GM19468 (cell line): ENCODE measurements around the gene PCBP4.
"Not testable (repeated sequence)": the region's sequence is repeated elsewhere in the genome, so short reads cannot be mapped to it uniquely, and the experiment has no call there.

Experiments
- ATAC-seq: cut with Tn5 transposase; IDR thresholded peaks from one replicate; pipeline ENCODE4 v1.9.1; 2021; ENCODE audit warnings: mild to moderate bottlenecking, moderate library complexity, moderate number of reproducible peaks; ENCODE audit not compliant: unreplicated experiment; ENCODE audit errors: extremely low read depth

PCBP4 gene

GRCh38 chr3:51995346-51996163, 28.3 kb upstream of the PCBP4 start, which contains the start of gene RPL29:
Gene RPL29, minus strand, starts transcription at chr3:51995895. Its CDS starts 434 bp downstream, at chr3:51995461.
- no peak for ATAC-seq

- no peak for ATAC-seq
Observed at GRCh38 chr3:51994530-51994929, 27.3 kb upstream of the PCBP4 start.

GRCh38 chr3:51993657-51994056, 26.4 kb upstream of the PCBP4 start:
- ATAC-seq = not testable (repeated sequence)

DNA sequence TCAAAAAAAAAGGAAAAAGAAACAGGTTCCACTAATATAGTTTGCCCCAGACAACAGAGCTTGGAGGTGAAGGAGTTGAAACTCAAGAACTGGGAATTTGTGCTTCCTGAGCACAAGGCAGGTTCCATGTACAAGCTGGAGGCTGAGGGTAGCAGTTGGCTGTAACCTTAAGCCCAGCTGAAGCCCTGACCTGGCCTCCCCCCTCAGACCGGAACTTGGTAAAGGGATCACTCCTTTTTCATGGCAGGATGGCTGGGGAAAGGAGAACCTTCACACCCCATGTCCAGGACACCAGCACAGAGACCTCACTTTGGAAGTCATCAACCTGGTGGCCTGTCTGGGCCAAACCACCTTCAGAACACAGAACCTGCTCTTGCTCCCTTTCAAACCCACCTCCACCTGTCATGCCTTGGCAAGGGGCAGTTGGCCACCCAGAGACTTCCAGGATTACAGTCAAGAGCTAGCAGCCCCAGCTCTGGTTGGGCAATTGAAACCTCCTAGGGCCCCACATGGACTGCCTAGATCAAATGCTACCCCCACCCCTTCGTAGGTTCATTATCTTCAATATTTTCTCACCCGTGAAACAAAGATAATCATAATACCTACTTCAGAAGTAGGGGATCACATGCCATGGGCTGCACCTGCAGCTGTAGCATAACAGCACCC, 24.9 kb upstream of the PCBP4 start:
- ATAC-seq = no peak

DNA sequence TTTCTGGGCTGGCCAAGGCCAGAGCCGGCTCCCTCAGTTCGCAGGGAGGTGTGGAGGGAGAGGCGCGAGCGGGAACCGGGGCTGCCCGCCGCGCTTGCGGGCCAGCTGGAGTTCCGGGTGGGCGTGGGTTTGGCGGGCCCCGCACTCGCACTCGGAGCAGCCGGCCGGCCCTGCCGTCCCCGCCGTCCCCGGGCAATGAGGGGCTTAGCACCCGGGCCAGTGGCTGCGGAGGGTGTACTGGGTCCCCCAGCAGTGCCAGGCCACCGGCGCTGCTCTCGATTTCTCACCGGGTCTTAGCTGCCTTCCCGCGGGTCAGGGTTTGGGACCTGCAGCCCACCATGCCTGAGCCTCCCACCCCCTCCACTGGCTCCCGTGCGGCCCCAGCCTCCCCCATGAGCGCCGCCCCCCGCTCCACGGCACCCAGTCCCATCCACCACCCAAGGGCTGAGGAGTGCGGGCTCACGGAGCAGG, 23.3 kb upstream of the PCBP4 start:
- ATAC-seq = not testable (repeated sequence)

DNA sequence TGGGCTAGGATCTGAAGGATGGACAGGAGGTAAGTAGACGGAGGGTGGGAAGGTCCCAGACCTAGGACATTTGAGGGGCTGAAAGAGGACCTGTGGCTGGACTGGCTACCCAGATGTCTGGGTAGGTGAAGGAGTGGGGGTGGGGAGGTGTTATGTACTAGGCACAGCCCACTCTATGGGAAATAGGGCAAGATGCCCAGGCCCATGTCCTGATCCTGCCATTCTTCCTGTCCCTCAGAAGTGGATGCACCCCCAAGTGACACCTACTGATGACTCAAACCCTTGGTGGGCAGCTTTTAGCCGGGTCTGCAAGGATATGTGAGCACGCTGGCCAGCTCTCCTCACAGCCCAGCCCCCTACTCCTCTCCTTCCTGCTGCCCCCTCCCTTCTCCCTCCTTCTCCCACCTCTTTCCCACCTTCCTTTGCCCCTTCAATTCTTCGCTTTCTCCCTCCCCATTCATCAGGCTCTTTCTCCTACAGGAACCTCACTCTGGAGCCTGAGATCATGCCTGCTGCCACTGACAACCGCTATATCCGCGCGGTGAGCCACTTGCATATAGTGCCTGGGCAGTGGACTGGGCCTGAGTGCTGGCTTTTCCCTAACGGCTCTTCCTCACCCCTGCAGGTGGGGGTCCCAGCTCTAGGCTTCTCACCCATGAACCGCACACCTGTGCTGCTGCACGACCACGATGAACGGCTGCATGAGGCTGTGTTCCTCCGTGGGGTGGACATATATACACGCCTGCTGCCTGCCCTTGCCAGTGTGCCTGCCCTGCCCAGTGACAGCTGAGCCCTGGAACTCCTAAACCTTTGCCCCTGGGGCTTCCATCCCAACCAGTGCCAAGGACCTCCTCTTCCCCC, 21.3 kb upstream of the PCBP4 start:
- no peak for ATAC-seq

- ATAC-seq = no peak
Observed at GRCh38 chr3:51987568-51987967, 20.3 kb upstream of the PCBP4 start.

DNA sequence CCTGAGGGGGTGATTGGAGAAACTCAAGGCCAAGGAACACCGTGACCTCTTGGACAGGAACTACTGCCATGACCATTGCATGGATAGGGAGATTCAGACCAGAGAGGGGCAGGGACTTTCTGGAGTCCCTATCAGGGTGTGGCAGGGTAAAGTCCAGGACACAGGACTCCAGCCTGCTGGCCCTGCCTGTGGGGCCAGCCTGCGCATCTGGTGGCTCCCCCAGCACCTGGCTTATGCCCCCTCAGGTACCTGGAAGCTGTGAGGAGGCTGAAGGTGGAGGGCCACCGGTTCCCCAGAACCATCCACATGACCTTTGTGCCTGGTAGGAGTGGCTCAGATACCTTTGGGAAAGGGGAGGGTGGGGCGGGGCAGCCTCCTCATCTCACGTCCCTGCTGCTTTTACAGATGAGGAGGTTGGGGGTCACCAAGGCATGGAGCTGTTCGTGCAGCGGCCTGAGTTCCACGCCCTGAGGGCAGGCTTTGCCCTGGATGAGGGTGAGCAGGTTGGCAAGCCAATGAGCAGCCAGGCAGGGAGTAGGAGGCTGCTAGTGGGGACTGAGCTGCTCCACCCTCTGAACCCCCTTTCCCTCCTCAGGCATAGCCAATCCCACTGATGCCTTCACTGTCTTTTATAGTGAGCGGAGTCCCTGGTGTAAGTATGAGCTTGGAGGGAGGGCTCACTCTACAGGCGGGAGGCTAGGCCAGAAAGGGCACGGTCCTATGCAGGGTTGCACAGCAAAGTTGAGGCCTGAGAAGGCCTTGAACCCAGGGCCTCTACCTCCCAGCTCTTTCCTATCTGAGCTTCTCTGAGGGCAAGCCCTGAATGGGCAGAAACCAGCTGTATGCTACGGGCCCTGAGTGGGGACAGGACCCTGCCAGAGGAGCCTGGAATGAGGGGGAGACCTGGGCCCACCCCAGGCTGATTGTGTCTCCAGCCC, 19.0 kb upstream of the PCBP4 start:
- ATAC-seq = no peak

GRCh38 chr3:51985063-51985462, 17.8 kb upstream of the PCBP4 start:
- ATAC-seq = no peak

GRCh38 chr3:51984269-51984647, 17.0 kb upstream of the PCBP4 start:
- ATAC-seq = no peak

DNA sequence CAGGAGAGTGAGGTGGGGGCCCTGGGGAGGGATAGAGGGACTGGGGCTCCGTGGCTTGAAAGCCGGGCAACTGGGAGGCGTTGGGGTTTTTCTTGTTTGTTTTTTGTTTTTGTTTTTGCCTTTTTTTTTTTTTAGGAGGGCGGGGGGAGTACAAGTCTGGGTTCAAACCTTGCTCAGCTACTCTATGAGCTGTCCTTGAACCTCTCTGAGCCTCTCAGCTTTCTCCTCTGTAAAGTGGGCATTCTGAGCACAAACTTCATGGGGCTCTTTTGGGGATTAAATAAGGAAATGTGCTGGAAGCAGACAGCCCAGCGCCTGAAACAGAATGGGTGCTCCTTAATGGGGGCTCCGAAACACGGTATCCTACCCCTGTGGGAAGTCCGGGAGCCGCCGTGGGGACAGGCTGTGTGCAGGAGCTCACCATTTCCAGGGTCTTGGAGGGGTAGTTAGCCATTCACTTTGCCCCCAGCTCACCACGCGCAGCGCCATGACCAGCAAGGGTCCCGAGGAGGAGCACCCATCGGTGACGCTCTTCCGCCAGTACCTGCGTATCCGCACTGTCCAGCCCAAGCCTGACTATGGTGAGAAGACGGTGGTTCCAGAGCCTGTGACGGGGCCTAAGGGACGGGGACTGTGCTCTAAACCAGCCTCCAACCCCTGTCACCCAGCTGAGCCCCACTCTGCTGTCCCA, 16.5 kb upstream of the PCBP4 start:
- no peak for ATAC-seq

DNA sequence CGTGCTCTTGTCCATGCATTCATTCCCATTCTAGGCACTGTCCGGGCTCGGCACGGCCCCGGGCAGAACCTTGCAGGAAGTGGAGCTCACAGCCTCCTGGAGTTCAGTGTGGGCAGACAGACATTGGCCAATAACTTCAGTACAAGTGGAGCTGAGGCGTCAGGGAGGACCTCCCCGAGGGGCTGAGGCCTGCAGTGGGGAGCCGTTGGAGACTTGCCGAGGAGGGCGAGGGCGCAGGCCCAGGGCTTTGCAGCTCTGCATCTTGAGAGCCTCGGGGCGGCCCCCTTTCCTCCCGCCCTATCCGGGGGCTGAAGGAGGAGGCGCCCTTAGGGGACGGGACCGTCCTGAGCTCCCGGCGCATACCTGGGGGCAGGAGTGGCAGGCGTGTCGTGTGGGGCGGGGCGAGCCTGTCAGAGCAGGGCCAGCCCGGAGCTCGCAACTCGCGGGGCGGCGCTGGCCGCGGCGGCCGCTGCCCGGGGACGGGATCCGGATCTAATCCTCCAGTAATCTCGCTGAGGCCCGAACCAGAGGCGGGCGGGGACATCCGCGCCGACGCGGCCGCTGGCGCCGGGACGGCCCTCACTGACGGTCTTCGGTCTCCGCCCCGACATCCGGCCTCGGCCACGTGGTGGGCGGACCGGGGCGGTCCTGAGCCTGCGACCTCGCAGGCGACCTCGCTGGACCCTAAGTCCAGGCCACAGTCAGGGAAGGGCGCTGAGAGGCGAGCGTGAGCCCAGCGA, 15.8 kb upstream of the PCBP4 start, which contains the start of gene ACY1:
Gene ACY1 (plus strand): TSS at position 698 of the 740 bp plus-strand sequence. CDS start 530 bp downstream, outside the sequence.
- ATAC-seq = peak; percentile 54

DNA sequence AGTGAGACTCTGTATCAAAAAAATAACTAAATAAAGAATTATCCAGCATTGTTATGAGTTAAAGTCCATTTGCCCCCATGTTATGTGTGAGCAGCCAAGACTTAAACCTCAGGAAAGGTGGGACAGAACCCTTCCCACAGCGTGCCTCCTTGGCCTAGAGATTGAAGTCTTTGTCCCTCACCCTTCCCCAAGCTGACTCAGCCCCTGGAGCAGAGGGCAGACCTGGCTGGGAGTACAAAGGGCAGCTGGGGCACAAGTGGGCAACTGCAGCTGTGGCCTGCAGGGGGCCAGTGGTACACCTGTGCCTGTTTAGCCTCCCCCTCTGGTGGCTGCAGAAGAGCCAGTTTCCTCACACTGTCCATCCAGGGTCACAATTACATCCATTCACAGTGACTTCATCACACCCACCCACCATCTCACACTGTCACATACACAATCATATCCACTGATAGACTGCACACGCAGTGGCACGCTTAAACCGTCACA, 15.1 kb upstream of the PCBP4 start:
- peak; percentile 20 for ATAC-seq

DNA sequence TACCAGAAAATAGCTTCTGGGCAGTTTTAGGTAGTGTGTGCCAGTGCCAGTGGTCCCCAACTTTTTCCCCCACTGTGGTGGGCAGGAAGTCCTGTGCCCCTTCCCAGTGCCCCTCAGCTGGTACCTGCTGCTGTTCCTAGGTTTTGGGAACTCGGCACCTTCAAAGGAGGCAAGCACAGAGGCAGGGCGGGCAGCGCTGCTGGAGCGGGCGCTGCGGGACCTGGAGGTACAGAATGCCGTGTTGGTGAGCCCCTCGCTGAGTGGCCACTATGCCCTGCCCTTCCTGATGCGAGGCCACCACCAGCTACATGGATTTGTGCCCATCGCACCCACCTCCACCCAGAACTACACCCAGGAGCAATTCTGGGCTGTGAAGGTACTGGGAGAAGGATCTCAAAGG, 13.0 kb upstream of the PCBP4 start:
- ATAC-seq = no peak

DNA sequence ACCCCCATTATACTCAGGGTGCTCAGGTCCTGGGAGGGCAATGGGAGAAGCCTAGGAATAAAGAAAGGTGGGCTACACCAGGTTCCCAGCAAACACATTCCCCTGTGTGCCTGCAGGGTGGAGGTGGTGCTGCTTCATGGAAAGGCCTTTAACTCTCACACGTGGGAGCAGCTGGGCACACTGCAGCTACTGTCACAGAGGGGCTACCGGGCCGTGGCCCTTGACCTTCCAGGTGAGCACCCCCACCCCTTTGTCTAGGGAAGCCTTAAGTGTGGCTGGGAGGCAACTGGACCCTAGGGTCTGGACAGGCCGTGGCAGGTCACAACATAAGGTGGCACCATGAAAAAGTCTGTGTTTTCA, 10.9 kb upstream of the PCBP4 start:
- ATAC-seq = no peak

GRCh38 chr3:51977446-51978142, 10.3 kb upstream of the PCBP4 start:
- no peak for ATAC-seq

DNA sequence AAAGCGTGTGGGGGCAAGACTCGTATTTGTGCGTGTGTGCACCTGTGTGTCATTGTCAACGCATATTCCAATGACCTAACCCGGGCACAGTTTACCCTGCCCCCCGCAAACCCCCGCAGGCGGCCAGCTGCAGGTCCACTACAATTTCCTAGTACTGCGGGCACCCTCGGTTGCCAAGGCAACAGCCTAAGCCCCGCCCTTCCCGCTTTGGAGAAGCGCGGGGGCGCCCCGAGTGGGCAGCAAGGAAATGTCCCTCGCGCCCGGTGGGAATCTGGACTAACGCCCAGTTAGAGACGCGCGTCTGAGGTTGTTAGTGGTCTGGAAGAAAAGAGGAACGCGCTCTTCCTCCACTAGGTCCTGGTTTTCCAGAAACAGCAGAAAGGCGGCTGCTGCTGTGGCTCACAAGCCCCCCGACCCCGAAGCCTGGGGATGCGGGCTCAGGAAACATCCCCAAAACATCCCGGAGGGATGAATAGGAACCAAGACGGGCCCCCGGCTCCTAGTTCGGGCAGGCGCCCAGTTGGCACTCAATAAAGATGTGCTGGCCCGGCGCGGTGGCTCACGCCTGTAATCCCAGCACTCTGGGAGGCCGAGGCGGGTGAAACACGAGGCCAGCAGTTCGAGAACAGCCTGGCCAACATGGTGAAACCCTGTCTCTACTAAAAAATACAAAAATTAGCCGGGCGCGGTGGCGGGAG, 8.7 kb upstream of the PCBP4 start:
- ATAC-seq = no peak
